Right atrium auricular region (tissue), 2 donors: ENCODE data around the gene SLC6A11. TPM values are rescaled to one million over a fixed set of nuclear protein-coding genes. Genes with fewer than 3 reads are reported as not detected.

ENCODE experiments used
- DNase-seq: peaks from one replicate; pipeline ENCODE4 v3.0.0-alpha.2; 2019; ENCODE audit warnings: low spot score
- H3K27ac ChIP-seq, 2 donors: fragments of 200-600 bp; sonication (generic); 1 replicate in 1 of 2; 2 replicates in 1 of 2; pipeline ENCODE4 v1.5.1; 2016 to 2019
- H3K27me3 ChIP-seq, 2 donors: fragments of 200-600 bp; sonication (generic); one replicate each; pipeline versions ENCODE4 v1.5.1 to v1.6.0; 2017 to 2019
- H3K36me3 ChIP-seq: fragments of 200-600 bp; sonication (generic); one replicate; pipeline ENCODE4 v1.5.1; 2016
- H3K4me1 ChIP-seq, 2 donors: fragments of 200-600 bp; sonication (generic); one replicate each; pipeline versions ENCODE4 v1.5.1 to v1.6.0; 2017 to 2019
- H3K4me3 ChIP-seq, 2 donors: fragments of 200-600 bp; sonication (generic); 1 replicate in 1 of 2; 2 replicates in 1 of 2; pipeline ENCODE4 v1.5.1; 2017 to 2019; ENCODE audit warnings: mild to moderate bottlenecking in 1 of 2, moderate library complexity in 1 of 2
- H3K9me3 ChIP-seq, 2 donors: fragments of 200-600 bp; sonication (generic); one replicate each; pipeline ENCODE4 v1.5.1; 2019
- total RNA-seq, 2 donors: library from RNA; depleted of rRNA; stranded (reverse); fragments of >200 nt; gene quantifications; one replicate each; pipeline ENCODE4 v1.1.0, GENCODE V29; 2016
- TF ChIP-seq, protein P1 (sequence below), 2 donors: fragments of 200-600 bp; sonication (generic); IDR thresholded peaks; one replicate each; pipeline ENCODE4 v1.5.1; 2019; ENCODE audit warnings: antibody characterized with exemption in 2 of 2

The SLC6A11 gene
- total RNA-seq, 2 donors from 2014 or later: not detected

DNA sequence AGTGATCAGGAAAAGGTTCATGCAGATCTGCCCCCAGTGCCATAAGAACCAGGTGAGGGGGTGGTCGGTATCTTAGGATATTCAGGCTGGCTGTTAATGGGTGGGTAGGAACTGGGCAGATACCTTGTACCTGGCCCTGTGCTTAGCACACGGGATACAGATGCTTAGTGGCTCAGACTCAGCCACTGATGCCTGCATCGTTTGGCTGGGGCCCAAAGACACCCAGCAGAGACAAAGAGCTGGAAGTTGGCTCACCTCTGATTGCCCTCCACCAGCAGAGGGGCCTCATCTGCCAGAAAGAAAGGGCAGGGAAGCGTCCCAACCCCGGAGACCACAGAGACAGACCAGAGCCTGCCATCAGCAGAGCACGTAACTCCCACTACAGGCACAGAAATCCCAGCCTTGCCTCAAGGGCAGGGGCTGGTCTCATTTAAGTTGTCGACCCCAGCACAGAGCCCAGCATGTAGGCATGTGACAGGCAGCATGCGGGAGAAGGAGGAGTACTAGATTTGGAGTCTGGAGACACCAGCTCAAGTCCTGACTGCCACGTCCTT is 112.5 kb downstream of the SLC6A11 start:
- H3K27me3 ChIP-seq: no peaks in the 10 kb centered on the region
- H3K27ac ChIP-seq: no peak overlapping the region
- TF ChIP-seq, protein P1, sequence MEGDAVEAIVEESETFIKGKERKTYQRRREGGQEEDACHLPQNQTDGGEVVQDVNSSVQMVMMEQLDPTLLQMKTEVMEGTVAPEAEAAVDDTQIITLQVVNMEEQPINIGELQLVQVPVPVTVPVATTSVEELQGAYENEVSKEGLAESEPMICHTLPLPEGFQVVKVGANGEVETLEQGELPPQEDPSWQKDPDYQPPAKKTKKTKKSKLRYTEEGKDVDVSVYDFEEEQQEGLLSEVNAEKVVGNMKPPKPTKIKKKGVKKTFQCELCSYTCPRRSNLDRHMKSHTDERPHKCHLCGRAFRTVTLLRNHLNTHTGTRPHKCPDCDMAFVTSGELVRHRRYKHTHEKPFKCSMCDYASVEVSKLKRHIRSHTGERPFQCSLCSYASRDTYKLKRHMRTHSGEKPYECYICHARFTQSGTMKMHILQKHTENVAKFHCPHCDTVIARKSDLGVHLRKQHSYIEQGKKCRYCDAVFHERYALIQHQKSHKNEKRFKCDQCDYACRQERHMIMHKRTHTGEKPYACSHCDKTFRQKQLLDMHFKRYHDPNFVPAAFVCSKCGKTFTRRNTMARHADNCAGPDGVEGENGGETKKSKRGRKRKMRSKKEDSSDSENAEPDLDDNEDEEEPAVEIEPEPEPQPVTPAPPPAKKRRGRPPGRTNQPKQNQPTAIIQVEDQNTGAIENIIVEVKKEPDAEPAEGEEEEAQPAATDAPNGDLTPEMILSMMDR (IDR thresholded peaks at IDR 0.05): no peak
- no peaks in the 10 kb centered on the region for H3K4me1 ChIP-seq
- no peaks in the 10 kb centered on the region for H3K36me3 ChIP-seq
- no peak for DNase-seq
- H3K9me3 ChIP-seq: peaks cover 0 to 5% of the 10 kb centered on the region in 2 donors
- no peak overlapping the region for H3K4me3 ChIP-seq

- TF ChIP-seq, protein P1 (IDR thresholded peaks at IDR 0.05): no peak
- Histone ChIP-seq H3K4me3 (no peak overlapping the region), H3K9me3 (peaks cover 0 to 5% of the 10 kb centered on the region in 2 donors), H3K4me1 (no peaks in the 10 kb centered on the region), H3K36me3 (no peaks in the 10 kb centered on the region), H3K27ac (no peak overlapping the region), H3K27me3 (no peaks in the 10 kb centered on the region)
- no peak for DNase-seq
Observed at GRCh38 chr3:10928961-10929471, 113.0 kb downstream of the SLC6A11 start.

- H3K4me1 ChIP-seq: no peaks in the 10 kb centered on the region
- H3K27ac ChIP-seq: no peak overlapping the region
- DNase-seq: no peak
- no peaks in the 10 kb centered on the region for H3K36me3 ChIP-seq
- TF ChIP-seq, protein P1 (IDR thresholded peaks at IDR 0.05): no peak
- H3K27me3 ChIP-seq: no peaks in the 10 kb centered on the region
- H3K4me3 ChIP-seq: no peak overlapping the region
- no peaks in the 10 kb centered on the region for H3K9me3 ChIP-seq
Observed at GRCh38 chr3:10929978-10930665, 114.1 kb downstream of the SLC6A11 start.

- no peak overlapping the region for H3K27ac ChIP-seq
- no peaks in the 10 kb centered on the region for H3K4me1 ChIP-seq
- H3K27me3 ChIP-seq: no peaks in the 10 kb centered on the region
- H3K9me3 ChIP-seq: no peaks in the 10 kb centered on the region
- H3K4me3 ChIP-seq: no peak overlapping the region
- no peaks in the 10 kb centered on the region for H3K36me3 ChIP-seq
- no peak for DNase-seq
- TF ChIP-seq, protein P1 (IDR thresholded peaks at IDR 0.05): no peak
Observed at GRCh38 chr3:10930666-10931040, 114.6 kb downstream of the SLC6A11 start.

GRCh38 chr3:10932596-10932995 is 116.6 kb downstream of the SLC6A11 start:
- DNase-seq: no peak
- Histone ChIP-seq H3K4me3 (no peak overlapping the region), H3K36me3 (no peaks in the 10 kb centered on the region), H3K4me1 (no peaks in the 10 kb centered on the region), H3K9me3 (no peaks in the 10 kb centered on the region), H3K27me3 (no peaks in the 10 kb centered on the region), H3K27ac (no peak overlapping the region)
- TF ChIP-seq, protein P1 (IDR thresholded peaks at IDR 0.05): no peak
